Right ventricle myocardium inferior (tissue), 1 donor: ENCODE results near the gene OBSCN. TPM values are rescaled to one million over a fixed set of nuclear protein-coding genes. Genes with fewer than 3 reads are reported as not detected.

Experiments used
- ATAC-seq: fragments of 200-7000 bp; cut with Tn5 transposase; one replicate; pipeline ENCODE4 v1.9.1; 2020; ENCODE audit warnings: mild to moderate bottlenecking, moderate library complexity
- DNase-seq: peaks from one replicate; pipeline ENCODE4 v3.0.0; 2021; ENCODE audit errors: missing footprints
- intact Hi-C: fragments of 100-400 bp; cut with DNase I; formaldehyde crosslinking; loops from one replicate; pipeline ENCODE4 v1.11.0; 2022
- total RNA-seq: library from RNA; stranded (reverse); fragmentation: NEBNext Ultra II Directional; extraction: Animal tissue kit (Norgen Biotek cat#: 25700); gene quantifications from one replicate; pipeline ENCODE4 v1.2.1, GENCODE V29; 2021
- donor health status: DM: no; HTN: yes; CAD: no; lungs with severe emphysema.

OBSCN gene
- total RNA-seq, 1 donor from 2014 or later = 275 TPM

DNA sequence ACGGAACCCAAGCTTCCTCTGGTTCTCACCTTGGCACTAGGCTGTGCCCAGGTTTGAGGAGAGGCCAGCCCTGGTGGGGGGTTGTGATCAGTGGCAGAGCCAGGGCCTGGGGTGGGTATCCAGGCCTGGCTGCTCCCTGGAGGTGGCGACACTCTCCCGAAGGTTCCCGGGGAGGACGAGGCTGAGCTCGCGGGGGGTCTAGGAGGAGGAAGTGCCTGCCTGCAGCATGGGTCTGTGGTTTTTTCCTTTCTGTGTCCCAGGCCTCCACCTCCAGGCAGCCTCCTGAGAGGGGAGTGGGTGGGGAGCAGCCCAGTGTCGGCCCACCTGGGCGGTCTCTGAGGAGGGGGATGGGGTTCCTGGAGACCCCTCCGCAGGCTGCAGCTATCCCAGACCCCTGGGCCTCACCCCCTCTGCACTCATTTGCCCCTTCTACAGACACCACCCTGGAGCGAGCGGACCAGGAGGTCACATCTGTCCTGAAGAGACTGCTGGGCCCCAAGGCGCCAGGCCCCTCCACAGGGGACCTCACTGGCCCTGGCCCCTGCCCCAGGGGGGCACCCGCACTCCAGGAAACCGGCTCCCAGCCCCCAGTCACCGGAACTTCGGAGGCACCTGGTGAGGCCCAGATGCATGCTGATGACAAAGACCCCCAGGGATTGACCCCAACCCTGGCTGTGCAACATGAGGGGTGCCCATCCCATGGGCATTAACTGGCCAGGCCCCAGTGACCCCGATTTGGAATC lies 154.5 kb downstream of the OBSCN start:
- intact Hi-C loops = no loop called here

DNA sequence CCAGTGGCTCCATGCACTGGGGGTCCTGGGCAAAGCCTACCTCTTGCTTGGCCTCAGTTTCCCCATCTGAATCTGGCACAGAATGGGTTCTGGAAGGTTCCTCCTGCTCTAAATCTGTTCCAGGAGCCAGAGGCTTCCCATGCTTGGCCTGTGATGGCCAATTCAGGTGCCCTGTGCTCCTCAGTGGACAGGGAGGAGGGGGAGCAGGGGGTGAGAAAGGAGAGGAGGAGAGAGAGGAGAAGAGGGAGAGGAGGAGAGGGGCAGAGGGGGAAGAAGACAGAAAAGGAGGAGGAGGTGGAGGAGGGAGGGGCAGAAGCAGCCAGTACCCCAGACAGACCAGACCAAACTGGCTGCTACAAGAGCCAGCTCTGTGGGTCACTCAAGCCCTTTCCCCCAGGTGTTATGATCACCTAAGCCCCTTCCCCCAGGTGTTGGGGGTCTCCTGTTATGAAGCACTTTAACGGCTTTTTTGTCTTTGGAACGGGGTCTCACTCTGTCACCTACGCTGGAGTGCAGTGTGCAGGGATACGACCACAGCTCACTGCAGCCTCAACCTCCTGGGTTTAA lies 155.1 kb downstream of the OBSCN start:
- ATAC-seq (no peak), DNase-seq (no peak)
- intact Hi-C loops = no loop called here

More for the DNA sequence above, 154.5 kb downstream of the OBSCN start:
- peak; percentile 55 for DNase-seq
- ATAC-seq = no peak

DNA sequence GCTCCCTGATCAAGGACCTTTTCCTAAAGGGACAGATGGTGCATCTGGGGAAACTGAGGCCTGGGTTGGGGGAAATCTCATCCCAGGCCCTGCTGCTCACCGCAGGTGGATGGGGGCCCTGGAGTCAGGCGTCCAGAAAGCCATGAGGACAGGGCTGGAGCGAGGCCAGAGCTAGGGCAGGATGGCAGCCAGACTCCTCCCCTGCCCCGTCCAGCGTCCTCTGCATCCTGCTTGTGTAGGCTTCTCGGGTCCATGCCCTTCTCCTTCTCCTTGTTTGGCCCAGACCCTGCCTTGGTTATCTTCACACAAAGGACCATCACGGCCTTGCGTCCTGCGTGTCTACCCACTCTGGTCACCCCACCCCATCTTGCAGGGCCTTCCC lies 155.8 kb downstream of the OBSCN start:
- intact Hi-C loops = no loop called here
- DNase-seq = peak; percentile 69
- no peak for ATAC-seq

DNA sequence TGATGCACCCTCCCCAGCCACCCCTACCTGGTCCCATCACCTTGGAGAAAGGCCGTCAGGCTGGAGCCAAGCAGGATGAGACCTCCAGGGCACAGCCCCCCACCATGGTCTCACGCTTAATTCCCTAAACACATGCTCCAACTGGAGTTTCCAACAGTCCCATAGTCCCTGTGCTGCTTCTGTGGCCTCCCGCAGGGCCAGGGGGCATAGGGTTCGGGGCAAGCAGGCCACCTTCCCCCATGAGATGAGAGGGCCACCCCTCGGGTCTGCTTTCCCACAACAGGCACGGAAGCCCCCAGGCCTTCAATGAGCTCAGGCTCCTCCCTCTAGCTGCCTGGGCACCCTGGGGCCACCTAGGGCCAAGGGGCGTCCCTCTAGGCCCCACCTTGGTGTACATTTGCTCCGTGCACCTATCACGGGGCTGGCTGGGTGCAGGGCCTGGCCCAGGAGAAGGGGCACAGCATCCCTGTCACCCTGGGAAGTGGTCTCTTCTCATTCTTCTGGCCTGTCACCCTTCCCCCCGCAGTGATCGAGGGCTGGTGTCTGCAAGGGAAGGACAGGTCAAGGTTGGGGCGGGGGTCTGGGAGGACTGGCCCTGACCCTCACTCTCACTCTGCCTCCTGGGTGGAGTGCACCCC lies 156.3 kb downstream of the OBSCN start:
- intact Hi-C loops = no loop called here
- ATAC-seq = no peak
- peak; percentile 20 for DNase-seq

DNA sequence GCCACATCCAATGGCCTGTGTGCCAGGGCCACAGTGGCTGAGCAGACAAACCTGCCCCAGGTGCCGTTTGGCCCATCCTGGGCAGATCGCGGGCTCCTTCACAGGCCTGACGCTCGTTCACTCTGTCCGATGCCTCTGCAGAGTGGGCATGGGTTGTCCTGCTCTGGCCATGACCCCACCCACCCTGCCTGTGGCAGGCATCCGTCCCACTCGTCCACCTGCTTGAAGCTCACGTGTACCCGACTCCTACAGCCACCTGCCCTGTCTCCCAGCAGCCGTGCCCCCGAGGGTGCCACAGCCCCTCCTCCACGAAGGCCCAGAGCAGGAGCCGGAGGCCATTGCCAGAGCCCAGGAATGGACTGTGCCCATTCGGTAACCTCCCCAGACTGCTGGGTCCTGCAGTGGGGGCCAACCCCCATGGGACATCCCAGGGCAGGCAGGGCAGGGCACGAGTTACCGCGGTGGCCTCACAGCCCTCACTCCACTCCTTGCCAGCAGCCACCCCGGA lies 156.9 kb downstream of the OBSCN start:
- ATAC-seq (no peak), DNase-seq (peak; percentile 56)
- intact Hi-C loops = no loop called here

DNA sequence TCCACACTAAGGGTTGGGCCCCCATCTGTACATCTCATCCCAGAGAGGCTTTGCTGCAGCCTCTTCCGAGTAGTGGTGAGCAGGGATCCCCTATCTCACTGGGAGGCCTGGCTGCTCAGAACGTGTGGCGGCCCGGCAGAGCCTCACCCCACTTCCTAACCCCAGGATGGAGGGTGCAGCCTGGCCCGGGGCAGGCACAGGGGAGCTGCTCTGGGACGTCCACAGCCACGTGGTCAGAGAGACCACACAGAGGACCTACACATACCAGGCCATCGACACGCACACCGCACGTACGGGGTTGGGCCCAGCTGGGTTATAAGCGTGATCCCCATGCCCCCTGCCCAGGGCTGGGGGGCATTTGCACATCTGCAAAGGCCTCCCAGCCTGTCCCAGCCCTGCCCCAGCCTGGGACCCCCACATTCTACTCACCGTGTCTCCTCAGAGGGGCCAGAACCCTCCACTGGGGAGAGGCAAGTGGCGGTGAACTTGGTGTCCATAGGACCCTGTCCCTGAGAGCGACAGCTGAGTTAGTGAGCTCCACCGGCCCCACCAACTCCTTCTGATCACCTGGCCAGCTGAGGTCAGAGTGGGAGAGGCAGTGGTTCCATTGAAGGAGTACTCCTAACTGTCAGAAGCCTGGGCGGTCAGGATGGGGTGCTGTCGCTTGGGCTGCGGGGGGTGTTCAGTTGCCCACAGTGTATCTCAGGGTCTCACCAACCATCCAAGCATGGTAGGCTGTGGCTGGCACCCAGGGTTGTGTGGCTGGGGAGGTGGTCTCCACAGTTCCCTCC lies 157.6 kb downstream of the OBSCN start:
- DNase-seq (peak; percentile 47), ATAC-seq (no peak)
- intact Hi-C loops = no loop called here

DNA sequence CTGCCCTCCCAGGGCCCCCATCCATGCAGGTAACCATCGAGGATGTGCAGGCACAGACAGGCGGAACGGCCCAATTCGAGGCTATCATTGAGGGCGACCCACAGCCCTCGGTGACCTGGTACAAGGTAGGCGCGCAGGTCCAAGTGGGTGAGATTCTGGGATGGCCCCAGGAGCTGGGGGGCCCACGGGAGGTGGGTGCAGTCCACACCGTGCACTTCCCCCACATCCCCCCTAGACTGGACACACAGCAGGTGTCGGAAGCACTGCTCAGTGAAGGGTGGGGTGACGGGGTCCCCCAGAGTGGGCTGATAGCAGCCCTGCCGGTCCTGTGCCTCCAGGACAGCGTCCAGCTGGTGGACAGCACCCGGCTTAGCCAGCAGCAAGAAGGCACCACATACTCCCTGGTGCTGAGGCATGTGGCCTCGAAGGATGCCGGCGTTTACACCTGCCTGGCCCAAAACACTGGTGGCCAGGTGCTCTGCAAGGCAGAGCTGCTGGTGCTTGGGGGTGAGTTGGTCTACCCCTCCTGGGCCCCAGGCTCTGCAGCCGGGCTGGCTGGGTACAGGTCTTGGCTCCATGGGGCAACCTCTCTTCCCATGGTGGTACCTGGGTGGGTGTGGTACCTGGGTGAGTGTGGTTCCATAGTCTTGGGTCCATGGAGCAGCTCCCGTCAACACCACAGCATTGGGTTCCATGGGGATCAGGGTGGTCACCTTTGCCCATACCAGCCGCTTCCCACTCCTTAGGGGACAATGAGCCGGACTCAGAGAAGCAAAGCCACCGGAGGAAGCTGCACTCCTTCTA lies 158.4 kb downstream of the OBSCN start:
- DNase-seq = peak; percentile 71
- intact Hi-C loops = no loop called here
- no peak for ATAC-seq

DNA sequence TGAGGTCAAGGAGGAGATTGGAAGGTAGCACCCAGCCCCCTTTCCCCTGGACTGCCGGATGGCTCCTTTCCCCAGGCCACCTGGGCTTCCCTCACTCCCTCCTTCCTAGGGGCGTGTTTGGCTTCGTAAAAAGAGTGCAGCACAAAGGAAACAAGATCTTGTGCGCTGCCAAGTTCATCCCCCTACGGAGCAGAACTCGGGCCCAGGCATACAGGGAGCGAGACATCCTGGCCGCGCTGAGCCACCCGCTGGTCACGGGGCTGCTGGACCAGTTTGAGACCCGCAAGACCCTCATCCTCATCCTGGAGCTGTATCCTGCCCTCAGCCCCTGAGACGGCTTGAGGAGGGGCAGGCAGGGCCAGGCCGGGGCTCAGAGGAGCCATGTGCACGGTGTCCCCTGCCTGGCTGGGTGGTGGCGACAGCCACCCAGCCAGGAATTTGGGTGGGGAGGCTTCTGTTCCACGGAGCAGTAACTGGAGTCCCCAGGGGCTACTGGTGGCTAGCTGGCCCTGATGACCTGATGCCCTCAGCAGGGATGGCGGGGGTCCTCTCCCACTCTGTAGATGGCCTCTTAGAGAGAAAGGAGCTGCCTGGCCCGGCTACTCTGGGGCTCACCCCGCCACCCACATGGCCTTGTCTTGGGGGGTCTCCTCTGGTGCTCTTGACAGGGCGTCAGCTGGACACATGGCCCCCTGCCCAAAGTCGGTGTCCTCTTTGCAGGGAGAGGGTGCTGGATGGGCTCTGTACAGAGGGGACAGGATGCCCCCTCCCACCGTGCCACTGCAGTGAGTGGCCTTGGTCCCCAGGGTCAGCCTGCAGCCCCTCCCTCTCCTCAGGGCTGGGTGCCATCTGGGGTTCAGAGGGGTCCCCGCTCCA lies 159.3 kb downstream of the OBSCN start:
- ATAC-seq (no peak), DNase-seq (peak; percentile 67)
- intact Hi-C loops = no loop called here

DNA sequence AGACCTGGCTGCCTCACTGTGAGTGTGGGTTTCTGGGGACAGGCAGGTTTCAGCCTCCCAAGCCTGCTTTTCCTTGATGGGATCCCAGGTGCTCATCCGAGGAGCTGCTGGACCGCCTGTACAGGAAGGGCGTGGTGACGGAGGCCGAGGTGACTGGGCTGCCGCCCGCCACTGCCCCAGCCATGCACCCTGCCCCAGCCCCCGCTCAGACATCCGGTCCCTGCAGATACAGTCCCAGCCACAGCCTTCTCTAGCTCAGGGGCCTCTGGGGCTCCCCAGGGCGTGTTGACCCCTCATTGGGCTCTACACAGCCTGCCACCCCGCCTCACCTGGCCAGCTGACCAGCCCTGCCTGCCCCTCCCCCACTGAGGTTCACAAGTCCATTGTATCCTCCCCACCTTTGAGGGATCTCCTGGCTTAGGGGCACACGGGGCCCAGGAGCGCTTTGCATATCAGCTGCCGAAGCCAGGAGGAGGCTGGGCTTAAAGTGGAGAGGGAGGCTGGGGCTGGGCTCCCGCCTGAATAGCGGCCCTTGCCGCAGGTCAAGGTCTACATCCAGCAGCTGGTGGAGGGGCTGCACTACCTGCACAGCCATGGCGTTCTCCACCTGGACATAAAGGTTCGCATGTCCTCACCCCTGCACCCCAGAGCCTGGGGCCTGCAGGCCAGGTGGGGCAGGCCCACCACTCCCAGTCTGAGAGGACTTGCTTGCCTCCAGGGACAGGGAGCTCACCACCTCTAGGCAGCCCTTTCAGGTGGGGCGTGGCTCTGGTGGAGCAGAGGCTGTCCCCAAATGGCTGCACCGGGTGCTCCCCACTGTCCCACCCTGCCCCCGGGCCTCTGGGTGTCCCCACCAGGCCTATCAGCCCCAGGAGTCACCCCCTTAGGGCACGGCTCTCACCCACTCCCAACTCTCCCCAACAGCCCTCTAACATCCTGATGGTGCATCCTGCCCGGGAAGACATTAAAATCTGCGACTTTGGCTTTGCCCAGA lies 160.3 kb downstream of the OBSCN start:
- no peak for ATAC-seq
- intact Hi-C loops = no loop called here
- DNase-seq = peak; percentile 74

DNA sequence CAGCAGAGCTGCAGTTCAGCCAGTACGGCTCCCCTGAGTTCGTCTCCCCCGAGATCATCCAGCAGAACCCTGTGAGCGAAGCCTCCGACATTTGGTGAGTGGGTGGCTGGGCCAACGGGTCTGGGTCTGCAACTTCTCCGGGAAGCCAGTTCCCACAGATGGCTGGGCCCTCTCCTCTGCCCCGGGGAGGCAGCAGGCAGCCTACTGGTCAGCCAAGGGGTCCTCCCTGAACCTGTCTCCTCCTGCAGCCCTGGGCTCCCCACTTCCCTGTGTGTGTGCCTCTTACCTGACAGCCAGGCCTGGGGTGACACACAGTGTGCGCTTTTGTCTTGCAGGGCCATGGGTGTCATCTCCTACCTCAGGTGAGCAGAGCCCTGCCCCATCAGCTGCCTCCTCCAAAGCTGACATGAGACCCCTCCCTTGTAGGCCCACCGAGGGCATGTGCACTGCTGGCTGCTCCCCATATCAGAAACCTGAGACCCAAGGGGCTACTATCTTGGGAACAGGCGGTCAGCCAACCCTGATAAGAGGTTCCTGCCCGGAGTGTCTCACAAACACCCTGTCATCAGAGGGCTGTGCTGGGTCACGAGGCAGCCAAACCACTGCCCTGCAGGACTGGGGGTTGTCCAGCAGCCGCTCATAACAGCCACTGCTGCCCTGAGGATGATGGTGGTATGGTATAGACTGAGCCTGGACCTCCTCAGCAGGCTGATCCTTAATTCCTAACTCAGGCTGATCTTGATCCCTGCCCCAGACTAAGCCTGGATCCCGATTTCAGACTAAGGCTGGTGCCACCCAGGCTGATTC lies 161.2 kb downstream of the OBSCN start:
- DNase-seq = peak; percentile 84
- intact Hi-C loops = no loop called here
- peak; percentile 67 for ATAC-seq

DNA sequence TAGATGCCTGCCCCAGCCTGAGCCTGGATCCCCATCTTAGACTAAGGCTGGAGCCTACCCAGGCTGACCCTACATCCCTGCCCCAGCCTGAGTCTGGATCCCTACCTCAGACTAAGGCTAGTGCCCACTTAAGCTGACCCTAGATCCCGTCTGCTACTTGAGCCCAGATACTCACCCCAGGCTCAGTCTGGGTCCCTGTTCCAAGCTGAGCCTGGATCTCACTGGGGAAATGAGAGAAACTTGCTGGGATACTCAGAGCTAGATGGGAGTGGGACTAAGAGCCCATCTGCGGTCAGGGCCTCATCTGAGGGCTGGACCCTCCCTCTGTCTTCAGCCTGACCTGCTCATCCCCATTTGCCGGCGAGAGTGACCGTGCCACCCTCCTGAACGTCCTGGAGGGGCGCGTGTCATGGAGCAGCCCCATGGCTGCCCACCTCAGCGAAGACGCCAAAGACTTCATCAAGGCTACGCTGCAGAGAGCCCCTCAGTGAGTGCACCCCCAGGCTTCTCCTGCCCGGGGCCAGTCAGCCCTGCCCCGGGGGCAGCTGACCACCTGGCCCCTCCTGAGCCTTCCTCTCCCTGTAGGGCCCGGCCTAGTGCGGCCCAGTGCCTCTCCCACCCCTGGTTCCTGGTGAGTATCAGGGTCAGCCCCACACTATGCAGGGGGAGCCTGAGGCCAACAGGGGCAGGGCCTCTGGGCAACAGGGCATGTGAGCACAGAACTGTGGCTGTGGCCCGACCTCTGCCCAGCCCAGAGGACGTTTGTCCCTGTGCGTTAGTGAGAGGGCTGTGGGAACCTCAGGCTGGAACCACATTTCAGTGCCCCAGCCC lies 162.0 kb downstream of the OBSCN start:
- peak; percentile 67 for DNase-seq

DNA sequence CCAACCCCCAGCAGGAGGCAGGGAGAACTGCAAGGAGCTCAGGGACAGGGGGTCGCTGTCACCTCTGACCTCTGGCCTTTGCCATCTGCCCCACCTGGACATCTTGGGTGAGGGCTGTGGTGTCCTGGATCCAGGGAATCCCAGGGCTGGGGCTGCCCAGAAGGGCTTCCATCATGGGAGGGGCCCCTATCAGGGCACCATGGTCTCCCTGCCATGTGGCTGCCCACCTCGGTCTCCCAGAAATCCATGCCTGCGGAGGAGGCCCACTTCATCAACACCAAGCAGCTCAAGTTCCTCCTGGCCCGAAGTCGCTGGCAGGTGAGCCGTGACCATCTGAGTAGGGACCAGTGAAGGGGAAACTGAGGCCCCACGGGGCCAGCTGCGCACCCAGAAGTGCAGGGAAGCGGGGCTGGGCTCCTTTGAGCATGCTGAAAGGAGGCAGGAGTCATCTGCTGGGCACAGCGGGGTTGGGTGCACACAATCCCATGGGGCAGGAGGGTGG lies 162.6 kb downstream of the OBSCN start:
- intact Hi-C loops = loop anchor here (10.0 kb wide), 1 partner anchor 114 kb away; the partner anchor contains the start of gene RNF187
- ATAC-seq (no peak), DNase-seq (peak; percentile 41)

More for the DNA sequence above, 162.0 kb downstream of the OBSCN start:
- ATAC-seq = peak; percentile 38
- intact Hi-C loops = loop anchor here (10.0 kb wide), 1 partner anchor 115 kb away; the partner anchor contains the start of gene RNF187

DNA sequence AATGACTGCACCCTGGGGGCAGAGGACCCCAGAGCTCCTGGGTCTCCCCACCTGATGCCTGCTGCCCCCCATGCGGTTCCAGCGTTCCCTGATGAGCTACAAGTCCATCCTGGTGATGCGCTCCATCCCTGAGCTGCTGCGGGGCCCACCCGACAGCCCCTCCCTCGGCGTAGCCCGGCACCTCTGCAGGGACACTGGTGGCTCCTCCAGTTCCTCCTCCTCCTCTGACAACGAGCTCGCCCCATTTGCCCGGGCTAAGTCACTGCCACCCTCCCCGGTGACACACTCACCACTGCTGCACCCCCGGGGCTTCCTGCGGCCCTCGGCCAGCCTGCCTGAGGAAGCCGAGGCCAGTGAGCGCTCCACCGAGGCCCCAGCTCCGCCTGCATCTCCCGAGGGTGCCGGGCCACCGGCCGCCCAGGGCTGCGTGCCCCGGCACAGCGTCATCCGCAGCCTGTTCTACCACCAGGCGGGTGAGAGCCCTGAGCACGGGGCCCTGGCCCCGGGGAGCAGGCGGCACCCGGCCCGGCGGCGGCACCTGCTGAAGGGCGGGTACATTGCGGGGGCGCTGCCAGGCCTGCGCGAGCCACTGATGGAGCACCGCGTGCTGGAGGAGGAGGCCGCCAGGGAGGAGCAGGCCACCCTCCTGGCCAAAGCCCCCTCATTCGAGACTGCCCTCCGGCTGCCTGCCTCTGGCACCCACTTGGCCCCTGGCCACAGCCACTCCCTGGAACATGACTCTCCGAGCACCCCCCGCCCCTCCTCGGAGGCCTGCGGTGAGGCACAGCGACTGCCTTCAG lies 163.3 kb downstream of the OBSCN start:
- peak; percentile 86 for DNase-seq
- ATAC-seq = peak; percentile 33
- intact Hi-C loops = loop anchor here (10.0 kb wide), 1 partner anchor 114 kb away; the partner anchor contains the start of gene RNF187
